Measurements from ENCODE around the gene SRPK1.

The SRPK1 gene

GRCh38 chr6:35897036-35897435 lies 23.9 kb downstream of the SRPK1 start:
- DNase-seq, result no peak

- DNase-seq, result no peak
These were observed 24.7 kb downstream of the SRPK1 start for GRCh38 chr6:35896228-35896627.

- DNase-seq, result no peak
These were observed 25.3 kb downstream of the SRPK1 start for GRCh38 chr6:35895560-35895959.

GRCh38 chr6:35894776-35895175 lies 26.1 kb downstream of the SRPK1 start:
- DNase-seq, result no peak

GRCh38 chr6:35893246-35893645 lies 27.7 kb downstream of the SRPK1 start:
- no peak for DNase-seq

- DNase-seq, result no peak
These were observed 28.4 kb downstream of the SRPK1 start for GRCh38 chr6:35892482-35892881.

GRCh38 chr6:35879151-35879550 lies 41.7 kb downstream of the SRPK1 start:
- no peak for DNase-seq

- no peak for DNase-seq
These were observed 44.0 kb downstream of the SRPK1 start for GRCh38 chr6:35876902-35877301.

- no peak for DNase-seq
These were observed 46.2 kb downstream of the SRPK1 start for GRCh38 chr6:35874730-35875129.

GRCh38 chr6:35859367-35859766 lies 61.5 kb downstream of the SRPK1 start:
- DNase-seq, result no peak

GRCh38 chr6:35857853-35858252 lies 63.0 kb downstream of the SRPK1 start:
- DNase-seq, result no peak

- no peak for DNase-seq
These were observed 64.6 kb downstream of the SRPK1 start for GRCh38 chr6:35856250-35856649.

- no peak for DNase-seq
These were observed 67.9 kb downstream of the SRPK1 start for GRCh38 chr6:35852994-35853393.

GRCh38 chr6:35850208-35850607 lies 70.7 kb downstream of the SRPK1 start:
- no peak for DNase-seq

GRCh38 chr6:35844290-35844689 lies 76.6 kb downstream of the SRPK1 start:
- DNase-seq, result no peak

- DNase-seq, result no peak
These were observed 78.5 kb downstream of the SRPK1 start for GRCh38 chr6:35842381-35842780.

GRCh38 chr6:35839019-35839418 lies 81.9 kb downstream of the SRPK1 start:
- no peak for DNase-seq

GRCh38 chr6:35833536-35833935 lies 87.4 kb downstream of the SRPK1 start:
- DNase-seq, result no peak

GRCh38 chr6:35831257-35832007 lies 89.5 kb downstream of the SRPK1 start:
- DNase-seq, result no peak

- DNase-seq, result no peak
These were observed 91.6 kb downstream of the SRPK1 start for GRCh38 chr6:35829306-35829705.

GRCh38 chr6:35824552-35825192 lies 96.2 kb downstream of the SRPK1 start:
- DNase-seq, result no peak

- DNase-seq, result no peak
These were observed 97.3 kb downstream of the SRPK1 start for GRCh38 chr6:35823601-35824000.

GRCh38 chr6:35817515-35817914 lies 103.4 kb downstream of the SRPK1 start:
- no peak for DNase-seq

GRCh38 chr6:35811699-35811995 lies 109.3 kb downstream of the SRPK1 start:
- no peak for DNase-seq
